Ammon's horn (tissue), 1 donor: ENCODE results near the gene LRRC59.
"Not testable (repeated sequence)": the region's sequence is repeated elsewhere in the genome, so short reads cannot be mapped to it uniquely, and the experiment has no call there.

Experiments used
- DNase-seq: peaks from one replicate; pipeline ENCODE4 v3.0.0-alpha.2; 2016; ENCODE audit warnings: low spot score

Gene LRRC59

DNA sequence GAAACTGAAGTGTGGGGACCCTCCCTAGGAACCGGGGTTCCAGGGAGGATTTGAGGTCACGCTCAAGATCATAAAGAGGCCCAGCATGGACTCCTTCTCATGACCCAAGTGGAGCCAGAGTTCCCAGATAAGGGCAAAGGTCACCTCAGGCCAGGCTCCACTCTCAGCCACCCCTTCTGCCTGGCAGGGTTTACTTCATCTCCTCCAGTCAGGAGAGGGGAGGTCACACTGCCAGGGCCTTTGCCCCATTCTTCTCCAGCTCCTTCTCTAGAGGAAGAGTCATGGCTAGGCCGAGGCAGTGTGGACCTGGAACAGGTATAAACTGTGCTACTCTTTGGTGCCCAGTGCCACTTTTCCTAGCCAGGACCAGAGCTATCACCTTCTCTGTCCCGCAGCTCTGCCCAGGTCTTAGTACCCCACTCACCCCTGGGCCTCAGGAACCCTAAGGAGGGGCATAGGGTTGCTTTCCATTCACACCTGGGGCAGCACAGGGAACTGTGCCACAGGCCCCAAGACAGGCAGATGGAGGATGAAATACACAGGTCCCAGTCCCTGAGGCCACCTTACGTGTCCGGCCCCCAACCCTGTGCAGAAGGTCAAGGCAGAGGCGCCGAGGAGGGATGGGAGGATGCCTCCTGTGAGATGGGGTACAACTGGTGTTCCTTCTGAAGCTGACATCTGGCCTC, 27.8 kb upstream of the LRRC59 start:
- DNase-seq = no peak

DNA sequence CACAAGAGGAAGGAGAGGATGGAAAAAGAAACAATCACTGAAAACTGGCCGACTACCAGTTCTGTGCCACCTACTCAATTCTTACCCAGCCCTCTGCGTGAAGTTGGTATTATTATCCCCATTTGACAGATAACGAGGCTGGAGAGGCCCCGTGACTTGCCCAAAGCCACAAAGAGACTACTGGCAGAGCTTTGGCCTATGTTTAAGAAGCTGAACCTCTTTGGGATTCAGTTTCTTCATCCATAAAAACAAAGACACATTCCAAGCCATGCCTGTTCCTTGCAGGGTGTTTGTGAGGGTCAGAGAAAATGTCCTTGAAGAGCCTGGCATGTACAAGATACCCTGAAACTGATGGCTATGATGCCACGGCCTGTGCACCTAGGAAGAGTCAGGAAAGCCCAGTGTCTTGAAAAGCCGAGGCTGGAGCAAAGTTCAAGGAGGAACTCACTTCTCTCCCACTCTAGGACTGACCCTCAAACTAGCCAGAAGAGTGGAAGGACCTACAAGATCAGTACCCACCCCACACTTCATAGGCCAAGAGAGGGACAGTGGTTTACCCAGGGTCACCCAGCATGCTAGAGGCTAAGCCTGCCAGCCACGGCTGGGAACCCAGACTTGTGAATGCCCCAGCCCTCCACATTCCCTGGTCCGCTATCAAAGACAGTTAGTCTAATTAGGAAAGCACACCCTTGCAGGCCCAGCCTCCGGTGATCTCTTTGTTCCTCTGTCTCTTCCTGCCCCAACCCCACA, 27.1 kb upstream of the LRRC59 start:
- DNase-seq = no peak

DNA sequence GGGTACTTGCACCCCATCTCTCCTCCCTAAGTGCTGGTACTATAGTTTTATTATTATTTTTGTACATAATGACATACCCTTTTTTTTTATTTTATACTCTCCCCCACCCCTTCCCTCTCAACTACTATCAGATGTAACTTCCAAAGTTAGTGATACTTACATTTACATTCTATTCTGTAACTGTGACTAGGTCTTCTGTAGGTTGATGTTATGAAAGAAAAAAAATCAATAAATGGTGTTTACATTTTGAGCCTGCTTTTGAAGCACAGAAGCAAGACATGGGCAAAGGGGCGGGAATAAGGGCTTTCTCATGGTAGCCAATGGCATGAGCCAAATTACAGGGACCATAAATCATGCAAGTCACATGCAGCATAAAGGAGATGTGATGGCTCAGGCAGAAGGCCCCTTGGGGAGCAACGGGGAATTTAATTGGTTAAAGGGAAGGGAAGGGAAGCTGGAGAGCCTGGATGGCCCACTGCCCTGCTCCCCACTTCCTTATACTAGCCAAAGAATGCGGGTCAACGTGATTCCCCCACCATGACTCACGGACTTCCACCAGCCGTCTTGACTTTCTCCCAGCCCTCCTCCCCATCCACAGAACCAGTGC, 26.3 kb upstream of the LRRC59 start:
- no peak for DNase-seq

DNA sequence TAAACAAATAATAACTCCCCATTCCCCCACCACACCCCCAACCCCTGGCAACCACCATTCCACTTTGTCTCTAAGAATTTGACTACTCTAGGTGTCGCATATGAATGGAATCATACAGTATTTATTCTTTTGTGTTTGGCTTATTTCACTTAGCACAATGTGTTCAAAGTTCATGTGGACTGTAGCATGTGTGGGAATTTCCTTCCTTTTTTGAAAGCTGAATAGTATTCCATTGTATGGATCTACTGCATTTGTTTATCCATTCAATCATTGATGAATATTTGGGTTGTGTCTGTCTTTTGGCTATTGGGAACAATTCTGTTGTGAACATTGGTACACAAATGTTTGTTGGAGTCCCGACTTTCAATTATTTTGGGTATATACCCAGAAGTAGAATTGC, 25.4 kb upstream of the LRRC59 start:
- DNase-seq = no peak

DNA sequence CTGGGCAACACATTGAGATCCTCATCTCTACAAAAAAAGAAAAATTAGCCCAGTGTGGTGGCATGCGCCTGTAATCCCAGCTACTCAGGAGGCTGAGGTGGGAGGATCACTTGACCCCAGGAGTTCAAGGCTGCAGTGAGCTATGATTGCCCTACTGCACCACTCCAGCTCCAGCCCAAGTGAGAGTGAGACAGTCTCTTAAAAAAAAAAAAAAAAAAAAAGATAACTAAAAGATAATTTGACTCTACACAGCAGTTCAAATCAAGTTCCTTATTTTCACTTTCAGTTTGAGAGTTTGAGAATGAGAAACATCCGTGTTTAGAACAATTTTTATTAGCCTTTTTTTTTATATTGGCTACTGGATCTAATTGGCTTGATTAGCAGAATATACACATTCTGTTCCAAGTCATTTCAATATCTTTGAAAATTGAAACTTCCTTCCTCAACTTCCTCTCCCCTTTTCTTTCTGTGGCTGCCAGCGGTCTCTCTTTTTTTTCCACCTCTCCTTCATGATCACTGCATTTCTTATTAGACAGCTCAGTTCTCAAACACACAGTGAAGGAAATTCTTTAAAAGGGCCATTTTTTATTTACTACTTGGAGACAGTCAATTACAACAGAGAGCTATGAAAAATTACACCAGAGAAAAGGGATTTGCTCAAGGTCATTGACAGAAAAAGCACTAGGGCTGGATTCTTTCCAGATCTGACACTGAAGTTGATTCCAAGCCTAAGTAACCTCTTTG, 24.2 kb upstream of the LRRC59 start:
- no peak for DNase-seq

DNA sequence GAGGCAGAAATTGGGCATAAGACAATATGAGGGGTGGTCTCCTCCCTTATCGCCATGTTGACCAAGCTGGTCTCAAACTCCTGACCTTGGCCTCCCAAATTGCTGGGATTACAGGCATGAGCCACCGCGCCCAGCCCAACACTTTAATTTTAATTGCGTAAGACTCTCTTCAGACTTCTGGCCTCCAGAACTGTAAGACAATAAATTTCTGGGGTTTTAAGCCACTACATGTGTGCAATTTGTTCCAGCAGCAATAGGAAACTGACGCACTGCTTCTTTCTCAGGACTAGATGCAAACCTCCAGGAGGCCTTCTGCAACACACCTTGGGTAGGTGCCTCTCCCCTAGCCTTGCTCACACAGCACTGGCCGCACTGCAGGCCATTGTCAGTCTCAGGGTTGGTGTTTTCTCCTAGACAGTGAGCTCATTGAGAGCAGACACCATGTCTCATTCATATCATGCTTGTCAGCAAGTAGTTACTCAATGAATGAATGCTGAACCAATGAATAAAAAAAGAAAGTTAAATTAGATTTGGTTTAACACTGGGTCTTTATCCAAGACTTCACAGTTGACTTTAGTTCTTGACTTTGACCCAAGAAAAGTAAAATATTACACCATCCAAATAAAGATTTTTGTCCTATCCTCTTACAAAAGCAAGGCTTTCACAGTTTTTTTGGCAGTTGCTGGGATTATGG, 23.2 kb upstream of the LRRC59 start:
- DNase-seq = no peak

DNA sequence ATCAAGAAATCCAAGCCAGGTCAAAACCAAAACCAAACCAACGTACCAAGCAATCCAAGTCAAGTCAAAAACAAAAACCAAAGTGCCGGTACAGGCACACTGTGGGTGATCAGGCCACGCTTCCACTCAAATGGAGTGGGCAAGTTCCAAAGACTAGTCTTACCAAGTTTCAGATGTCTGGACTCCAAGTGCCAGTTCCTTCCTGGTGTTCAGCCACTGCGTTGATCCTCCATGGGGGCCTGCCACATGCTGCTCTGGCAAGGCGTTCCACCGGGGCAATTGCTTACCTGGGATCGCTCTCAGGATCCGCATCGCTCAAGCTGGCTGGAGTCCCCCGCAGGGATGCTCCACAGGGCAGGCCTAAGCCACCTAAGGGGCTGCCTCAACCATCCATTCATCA, 22.3 kb upstream of the LRRC59 start:
- not testable (repeated sequence) for DNase-seq

DNA sequence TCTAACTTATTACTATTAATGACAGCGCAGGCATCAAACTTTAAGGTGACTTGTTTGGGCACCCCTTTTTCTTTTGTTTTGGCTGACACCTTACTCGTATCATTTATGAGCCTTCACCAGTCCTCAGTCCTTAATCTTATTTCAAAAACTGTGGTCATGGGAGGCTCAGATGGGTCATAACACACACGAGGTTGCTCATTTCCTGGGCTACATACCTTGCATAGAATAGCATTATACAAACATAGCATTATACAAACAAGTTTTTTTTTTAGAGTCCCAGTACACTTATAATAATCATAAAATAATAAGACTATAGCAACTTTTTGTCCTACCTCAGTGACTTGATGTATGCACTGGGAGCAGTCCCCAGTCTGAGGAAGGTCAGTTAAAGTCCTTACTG, 17.5 kb upstream of the LRRC59 start:
- DNase-seq = no peak

DNA sequence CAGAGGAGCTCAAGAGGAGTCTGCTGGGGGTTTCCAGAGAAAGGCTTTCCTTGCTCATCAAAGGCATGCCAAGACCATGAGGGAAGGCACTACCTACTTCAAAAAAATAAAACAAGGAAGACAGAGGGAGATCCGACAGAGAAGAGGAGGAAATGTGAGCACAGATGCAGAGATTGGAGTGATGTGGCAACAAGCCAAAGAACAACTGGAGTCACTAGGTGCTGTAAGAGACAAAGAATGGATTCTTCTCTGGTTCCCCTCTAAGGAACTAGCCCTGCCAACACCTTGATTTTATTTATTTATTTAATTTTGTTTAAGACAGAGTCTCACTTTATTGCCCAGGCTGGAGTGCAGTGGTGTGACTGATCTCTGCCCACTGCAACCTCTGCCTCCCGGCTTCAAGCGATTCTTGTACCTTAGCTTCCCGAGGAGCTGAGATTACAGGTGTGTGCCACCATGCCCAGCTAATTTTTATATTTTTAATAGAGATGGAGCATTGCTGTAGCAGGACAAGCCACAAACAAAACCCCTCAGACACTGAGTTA, 14.9 kb upstream of the LRRC59 start:
- DNase-seq = no peak

DNA sequence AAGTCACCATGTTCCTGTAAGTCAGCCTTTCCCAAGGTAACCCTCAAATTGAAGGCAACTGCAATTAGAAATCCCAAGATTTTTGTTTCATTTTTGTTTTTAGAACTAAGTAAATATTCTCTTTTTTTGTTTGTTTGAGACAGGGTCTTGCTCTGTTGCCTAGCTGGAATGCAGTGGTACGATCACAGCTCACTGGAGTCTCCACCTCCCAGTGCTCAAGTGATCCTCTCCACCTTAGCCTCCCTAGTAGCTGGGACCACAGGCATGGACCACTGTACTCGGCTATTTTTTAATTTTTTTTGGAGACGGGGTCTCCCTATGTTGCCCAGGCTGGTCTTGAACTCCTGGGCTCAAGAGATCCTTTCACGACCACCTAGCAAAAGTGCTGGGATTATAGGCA, 10.6 kb upstream of the LRRC59 start:
- DNase-seq = no peak

DNA sequence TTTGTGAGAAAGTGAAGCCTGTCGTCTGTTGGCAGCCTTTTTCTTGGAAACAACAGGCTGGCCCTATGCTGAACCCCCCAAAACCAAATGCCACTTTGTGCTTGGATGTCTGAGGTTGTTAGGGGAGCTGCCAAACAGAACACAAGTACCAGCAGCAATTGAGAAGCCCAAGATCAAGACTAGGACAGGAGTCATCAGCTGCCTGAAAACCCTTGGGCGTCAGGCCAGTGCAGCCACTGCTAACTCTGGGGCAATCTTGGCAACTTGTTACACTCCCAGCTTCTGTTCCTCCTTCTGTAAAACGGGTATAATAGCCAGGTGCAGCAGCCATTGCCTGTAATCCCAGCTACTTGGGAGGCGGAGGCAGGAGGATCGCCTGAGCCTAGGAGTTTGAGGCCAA, 9.3 kb upstream of the LRRC59 start:
- DNase-seq = no peak

DNA sequence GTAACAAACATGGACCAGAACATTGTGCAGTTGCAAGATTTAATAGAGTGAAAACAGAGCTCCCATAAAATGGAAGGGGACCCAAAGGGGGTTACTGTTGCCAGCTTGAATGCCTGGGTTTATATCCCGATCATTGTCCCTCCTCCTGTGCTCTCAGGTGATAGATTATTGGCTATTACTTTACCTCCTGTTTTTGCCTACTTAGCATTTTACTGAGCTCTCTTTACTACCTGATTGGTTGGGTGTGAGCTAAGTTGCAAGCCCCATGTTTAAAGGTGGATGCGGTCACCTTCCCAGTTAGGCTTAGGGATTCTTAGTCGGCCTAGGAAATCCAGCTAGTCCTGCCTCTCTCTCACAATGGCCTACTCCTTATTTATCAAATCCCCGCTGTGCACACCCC, 8.0 kb upstream of the LRRC59 start:
- DNase-seq = not testable (repeated sequence)

DNA sequence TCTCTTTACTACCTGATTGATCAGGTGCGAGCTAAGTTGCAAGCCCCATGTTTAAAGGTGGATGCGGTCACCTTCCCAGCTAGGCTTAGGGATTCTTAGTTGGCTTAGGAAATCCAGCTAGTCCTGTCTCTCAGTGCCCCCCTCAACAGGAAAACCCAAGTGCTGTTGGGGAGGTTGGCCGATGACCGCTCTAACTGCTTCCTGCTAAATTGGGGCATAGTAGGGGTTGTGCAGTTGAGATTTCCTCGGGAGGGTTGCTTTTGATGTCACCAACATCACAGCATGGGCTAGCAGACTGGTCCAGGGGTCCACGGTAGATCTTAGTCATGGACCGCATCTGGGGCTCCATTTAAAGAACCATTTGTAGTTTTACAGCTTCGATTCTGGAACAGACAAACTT, 2.3 kb upstream of the LRRC59 start:
- not testable (repeated sequence) for DNase-seq

DNA sequence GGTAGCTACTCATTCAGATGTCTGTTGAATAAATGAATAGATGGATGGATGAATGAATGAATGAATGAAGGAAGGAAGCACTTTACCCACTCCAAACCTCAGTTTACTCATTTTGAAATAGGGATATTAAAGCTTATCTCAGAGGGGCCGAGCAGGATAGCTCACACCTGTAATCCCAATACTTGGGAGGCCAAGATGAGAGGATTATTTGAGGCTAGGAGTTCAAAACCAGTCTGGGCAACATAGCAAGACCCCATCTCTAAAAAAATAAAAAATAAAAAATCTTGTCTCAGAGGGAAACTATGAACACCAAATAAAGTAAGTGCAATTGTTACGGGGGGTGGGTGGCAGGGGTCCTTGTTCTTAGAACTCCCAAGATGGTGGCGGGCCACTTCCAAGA, 1.3 kb upstream of the LRRC59 start:
- DNase-seq = not testable (repeated sequence)

DNA sequence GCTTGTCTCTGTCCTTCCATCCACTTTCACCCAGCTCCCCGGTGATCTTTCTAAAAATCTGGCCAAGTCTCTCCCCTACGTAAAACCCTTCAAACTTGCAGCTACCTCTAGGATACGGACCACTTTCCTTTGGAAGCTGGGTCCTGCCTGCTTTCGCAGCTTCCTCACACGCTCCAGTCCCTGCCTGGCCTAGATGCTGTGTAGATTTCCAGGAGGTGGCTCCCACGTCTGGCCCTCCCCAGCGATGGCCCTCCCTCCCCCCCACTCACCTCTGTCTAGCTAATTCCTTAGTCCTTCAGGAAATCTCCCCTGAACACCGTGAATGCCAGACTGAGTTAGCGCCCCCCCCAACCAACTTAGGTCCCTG, 579 bp upstream of the LRRC59 start:
- no peak for DNase-seq

DNA sequence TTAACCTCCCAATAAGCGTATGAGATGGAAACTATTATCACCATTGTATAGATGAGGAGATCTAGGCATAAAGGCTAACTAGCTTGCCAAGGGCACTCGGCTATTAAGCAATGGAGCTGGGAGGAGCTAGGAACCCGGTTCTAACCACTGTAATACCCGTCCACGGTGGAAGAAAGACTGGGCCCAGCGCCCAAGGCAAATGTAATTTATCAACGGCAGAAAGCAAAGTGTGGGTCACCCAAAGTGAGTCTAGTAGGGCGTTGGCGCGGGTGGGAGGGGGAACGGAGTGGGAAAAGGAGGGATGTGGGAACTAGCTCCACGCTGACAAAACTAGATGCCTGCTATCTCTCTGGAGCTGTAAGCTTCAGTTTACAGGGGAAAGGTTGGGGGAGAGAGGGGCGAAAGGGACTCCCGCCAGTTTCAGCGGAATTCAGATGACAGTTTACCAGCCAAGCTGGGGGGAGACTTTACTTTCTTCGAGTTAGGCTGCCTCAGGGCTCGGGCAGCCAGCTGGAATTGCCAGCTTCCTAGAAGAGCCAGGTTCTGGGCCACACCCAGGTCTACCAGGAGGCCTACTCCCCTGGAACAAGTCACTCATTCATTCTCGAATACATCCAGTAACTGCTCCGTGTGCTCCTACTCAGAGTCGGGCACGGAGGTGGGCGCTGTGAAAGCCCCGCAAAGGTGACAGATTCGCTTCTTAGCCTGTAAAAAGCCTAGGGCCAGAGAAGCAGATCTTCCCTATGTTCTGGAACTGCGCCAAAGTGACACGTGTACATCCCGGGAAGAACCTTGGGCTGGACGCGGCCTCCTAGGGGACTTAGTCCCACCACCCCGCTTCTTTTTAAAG, 837 bp downstream of the LRRC59 start:
- no peak for DNase-seq

DNA sequence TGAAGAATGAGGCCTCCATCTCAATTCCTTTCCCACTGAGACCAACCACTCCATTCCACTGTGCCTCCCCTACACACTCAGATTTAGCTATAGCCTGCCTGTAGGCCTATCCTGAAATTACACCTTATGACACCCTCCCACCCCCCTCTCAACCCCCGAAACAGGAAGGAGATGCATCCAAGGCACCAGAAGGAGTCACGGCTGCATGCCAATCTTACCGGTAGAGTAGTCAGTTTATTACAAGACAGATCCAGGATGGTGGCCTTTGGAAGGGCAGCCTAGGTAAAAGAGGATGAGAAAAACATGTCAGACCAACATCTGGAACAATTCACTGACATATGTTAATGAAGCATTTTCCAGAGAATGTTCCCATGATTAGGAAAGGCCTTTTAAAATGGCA, 2.6 kb downstream of the LRRC59 start:
- DNase-seq = no peak

DNA sequence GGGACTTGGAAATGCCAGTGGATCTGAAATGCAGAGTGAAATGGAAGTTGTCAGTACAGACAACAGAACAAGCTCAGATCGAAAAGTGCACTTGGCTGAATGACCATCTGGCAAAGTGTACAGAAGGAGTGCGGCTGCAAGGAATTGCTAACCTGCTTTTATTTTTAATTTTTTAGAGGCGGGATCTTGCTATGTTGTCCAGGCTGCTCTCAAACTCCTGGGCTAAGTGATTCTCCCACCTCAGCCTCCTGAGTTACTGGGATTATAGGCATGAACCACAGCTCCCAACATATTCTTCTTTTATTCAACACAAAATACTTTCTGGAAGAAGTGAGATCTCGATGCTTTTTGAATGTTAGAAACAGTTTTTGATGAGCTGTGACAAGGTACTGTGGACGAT, 3.6 kb downstream of the LRRC59 start:
- no peak for DNase-seq

DNA sequence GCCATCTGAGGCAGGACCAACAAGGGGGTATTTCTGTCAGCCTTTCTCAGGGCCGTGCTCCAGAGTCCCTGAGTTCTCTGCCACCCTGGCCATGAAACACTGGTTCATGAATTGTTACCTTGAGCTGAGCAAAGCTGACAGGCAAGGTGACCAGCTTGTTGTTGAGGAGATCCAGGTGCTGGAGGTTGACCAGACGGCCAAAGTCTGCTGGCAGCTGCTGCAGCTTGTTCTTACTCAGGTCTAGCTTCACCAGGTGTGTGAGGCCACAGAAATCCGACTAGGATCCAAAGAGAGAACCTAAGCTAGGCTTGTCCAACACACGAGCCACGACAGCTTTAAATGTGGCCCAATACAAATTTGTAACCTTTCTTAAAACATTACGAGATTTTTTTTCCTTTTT, 4.7 kb downstream of the LRRC59 start:
- no peak for DNase-seq

DNA sequence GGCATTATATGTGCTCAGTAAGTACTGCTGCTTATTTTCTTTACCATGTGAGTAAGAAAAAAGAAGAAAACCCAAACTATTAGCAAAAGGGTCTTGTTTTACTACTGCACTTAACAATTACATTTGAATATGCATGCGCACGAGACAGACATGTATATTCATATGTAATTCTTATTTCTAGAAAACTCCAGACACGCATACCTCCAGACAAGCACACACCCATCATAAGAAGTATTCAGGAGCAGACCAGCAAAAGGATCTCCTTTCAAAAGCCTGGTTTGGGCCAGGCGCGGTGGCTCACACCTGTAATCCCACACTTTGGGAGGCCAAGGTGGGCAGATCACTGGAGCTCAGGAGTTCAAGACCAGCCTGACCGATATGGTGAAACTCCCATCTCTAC, 7.8 kb downstream of the LRRC59 start:
- no peak for DNase-seq

DNA sequence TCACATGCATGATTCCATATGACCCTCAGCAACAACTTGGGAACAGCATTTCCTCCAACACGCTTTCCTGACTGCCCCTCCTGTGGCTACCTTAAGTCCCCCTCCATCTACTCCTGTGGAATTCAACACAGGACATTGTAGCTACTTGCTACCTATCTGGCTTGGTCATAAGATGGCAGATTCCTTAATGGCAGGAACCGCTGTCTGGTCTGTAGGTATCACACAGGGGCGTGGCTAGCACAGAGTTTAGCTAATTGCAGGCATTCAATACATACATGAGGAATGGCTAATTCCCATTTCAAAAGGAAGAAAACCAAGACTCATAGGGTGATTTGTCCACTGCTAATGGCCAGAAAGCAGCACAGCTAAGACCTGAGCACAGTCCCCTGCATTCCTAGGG, 8.6 kb downstream of the LRRC59 start:
- no peak for DNase-seq
